Measurements from ENCODE around the gene EMX2.

EMX2 gene

DNA sequence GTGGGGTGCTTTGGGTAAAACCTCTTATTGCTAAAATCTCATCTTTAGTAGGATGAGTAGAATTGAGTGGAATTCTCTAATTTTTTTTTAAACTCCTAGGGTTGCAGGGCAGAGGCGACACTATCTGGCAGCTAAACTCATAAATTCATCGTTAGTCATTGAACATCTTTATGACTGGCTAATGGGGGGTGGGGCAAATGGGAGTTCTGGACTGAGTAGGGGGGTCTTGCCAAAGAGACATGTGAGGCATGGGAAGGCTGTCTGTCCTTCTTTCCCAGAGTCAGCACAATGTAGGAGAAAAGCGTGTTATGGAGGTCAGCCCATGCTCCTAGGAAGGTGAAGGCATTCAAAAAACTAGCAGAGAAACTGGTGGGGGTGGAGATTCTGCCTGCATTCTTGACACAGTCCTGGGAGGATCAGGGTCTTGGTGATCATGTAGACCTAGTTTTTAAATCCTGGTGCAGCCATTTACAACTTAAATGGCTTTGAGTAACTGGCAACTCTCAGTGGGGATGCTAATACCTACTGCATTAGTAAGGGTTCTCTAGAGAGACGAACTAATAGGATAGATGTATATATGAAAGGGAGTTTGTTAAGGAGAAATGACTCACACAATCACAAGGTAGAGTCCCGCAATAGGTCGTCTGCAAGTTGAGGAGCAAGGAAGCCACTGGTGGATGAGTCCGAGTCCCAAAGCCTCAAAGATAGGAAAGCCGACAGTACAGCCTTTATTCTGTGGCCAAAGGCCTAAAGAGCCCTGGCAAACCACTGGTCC, 47.7 kb downstream of the EMX2 start:
- in situ Hi-C loops (cut with MboI; ENCODE audit: low pct_unique_long_range_greater_than_20kb, low sequenced_read_pairs, unreplicated experiment), result no loop called here
- no peak for DNase-seq (ENCODE audit: low spot score)

DNA sequence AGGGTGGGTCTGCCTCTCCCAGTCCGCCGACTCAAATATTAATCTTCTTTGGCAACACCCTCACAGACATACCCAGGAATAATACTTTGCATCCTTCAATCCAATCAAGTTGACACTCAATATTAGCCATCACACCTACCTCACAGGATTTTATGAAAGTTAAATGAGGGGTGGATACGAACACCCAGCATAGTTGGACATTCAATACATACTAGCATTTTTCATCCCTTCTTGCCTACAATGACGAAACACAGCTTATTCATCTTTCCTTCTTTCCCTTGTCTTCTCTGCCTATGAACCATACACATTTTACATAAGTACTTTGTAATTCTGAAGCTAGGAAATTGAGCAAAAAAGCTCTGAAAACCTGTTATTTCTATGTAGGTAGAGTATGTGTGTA, 48.5 kb downstream of the EMX2 start:
- TF ChIP-seq, protein P1, sequence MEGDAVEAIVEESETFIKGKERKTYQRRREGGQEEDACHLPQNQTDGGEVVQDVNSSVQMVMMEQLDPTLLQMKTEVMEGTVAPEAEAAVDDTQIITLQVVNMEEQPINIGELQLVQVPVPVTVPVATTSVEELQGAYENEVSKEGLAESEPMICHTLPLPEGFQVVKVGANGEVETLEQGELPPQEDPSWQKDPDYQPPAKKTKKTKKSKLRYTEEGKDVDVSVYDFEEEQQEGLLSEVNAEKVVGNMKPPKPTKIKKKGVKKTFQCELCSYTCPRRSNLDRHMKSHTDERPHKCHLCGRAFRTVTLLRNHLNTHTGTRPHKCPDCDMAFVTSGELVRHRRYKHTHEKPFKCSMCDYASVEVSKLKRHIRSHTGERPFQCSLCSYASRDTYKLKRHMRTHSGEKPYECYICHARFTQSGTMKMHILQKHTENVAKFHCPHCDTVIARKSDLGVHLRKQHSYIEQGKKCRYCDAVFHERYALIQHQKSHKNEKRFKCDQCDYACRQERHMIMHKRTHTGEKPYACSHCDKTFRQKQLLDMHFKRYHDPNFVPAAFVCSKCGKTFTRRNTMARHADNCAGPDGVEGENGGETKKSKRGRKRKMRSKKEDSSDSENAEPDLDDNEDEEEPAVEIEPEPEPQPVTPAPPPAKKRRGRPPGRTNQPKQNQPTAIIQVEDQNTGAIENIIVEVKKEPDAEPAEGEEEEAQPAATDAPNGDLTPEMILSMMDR (IDR thresholded peaks at IDR 0.05; ENCODE audit: extremely low read depth, insufficient read depth, missing control alignments), result no peak
- in situ Hi-C loops (cut with MboI; ENCODE audit: low pct_unique_long_range_greater_than_20kb, low sequenced_read_pairs, unreplicated experiment), result no loop called here
- DNase-seq (ENCODE audit: low spot score), result no peak

More for the DNA sequence above, 47.7 kb downstream of the EMX2 start:
- TF ChIP-seq, protein P1 (IDR thresholded peaks at IDR 0.05; ENCODE audit: extremely low read depth, insufficient read depth, missing control alignments), result no peak

DNA sequence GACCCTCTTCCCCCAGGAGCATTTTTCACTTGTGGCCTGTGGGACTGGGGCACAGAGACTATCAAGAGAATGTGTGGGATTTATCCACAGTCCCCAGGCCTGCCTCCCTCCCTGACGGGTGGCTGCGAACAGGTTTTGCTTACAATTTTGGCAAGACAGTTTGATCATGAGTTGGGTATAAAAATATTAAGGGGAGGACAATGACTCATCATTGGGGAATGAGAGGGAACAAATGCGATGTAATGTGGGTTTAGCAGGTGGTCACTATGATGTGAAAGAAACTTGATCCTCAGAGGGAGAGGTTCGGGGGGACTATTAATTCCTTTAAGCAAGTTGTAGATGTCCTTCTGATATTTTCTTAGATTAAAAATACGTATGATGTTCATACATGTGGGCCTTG, 52.2 kb downstream of the EMX2 start:
- TF ChIP-seq, protein P1 (IDR thresholded peaks at IDR 0.05; ENCODE audit: extremely low read depth, insufficient read depth, missing control alignments), result no peak
- in situ Hi-C loops (cut with MboI; ENCODE audit: low pct_unique_long_range_greater_than_20kb, low sequenced_read_pairs, unreplicated experiment), result no loop called here
- DNase-seq (ENCODE audit: low spot score), result no peak

DNA sequence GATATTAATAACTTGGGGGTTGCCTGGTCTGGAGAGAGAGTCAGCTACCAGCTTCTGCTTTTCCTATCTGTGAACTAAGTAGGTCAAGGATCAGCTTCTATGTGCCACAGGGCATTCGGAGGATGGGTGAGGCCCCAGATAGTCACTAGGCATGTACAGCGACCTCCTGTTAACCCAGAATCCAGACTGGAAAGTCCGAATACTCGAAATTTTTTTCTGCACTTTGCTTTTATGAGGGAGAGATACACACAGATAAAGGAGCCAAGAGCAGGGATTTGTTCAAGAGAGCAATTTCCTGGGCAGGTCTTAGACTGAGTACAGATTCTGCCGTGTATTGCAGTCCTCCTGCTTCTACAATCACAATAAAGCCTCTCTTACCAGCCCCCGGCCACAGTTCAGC, 54.2 kb downstream of the EMX2 start:
- no peak for DNase-seq (ENCODE audit: low spot score)
- in situ Hi-C loops (cut with MboI; ENCODE audit: low pct_unique_long_range_greater_than_20kb, low sequenced_read_pairs, unreplicated experiment), result no loop called here
- TF ChIP-seq, protein P1 (IDR thresholded peaks at IDR 0.05; ENCODE audit: extremely low read depth, insufficient read depth, missing control alignments), result no peak

DNA sequence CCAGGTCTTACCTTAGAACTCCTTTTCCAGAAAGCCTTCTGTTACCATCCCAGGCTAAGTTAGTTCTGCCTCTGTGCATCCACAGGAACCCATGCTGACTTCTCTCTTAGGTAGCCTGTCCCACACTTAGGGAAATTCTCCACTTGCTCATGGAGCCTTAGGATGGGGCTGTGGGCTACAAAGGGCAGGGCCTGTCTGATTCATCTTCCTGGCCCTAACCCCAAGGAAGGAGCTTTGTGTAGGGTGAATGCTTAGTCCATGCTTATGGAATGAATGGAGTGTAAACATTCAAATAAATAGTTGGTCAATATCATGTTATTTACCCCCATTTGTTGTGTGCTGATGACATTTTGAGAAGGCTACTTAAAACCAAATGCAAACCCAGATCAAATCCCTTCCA, 54.7 kb downstream of the EMX2 start:
- no peak for DNase-seq (ENCODE audit: low spot score)
- in situ Hi-C loops (cut with MboI; ENCODE audit: low pct_unique_long_range_greater_than_20kb, low sequenced_read_pairs, unreplicated experiment), result no loop called here
- TF ChIP-seq, protein P1 (IDR thresholded peaks at IDR 0.05; ENCODE audit: extremely low read depth, insufficient read depth, missing control alignments), result no peak

Measured in GM13977 (cell line).